ENCODE data around the gene BTRC.

- TF ChIP-seq CTCF (IDR thresholded peaks at IDR 0.05) = no peak
- TF ChIP-seq POLR2A (IDR thresholded peaks at IDR 0.05) = no peak
Measured at GRCh38 chr10:101388676-101389276, 34.8 kb downstream of the BTRC start.
